GM12891 (cell line): ENCODE measurements around the gene DHFR2.

Experiments used
- DNase-seq: peaks from one replicate; pipeline ENCODE4 v3.0.0; 2011; ENCODE audit warnings: low spot score; ENCODE audit not compliant: insufficient read length
- FAIRE-seq: peaks from 2 replicates; lab custom pipeline; 2011; peaks lifted over from hg19 to GRCh38; lab: Jason Lieb, UNC
- PAX5 ChIP-seq: IDR thresholded peaks from 2 replicates; pipeline ENCODE4 v1.6.1; 2011; ENCODE audit warnings: low read length, moderate library complexity, mild to moderate bottlenecking; ENCODE audit not compliant: insufficient read depth, severe bottlenecking
- POLR2A ChIP-seq: IDR thresholded peaks from 2 replicates; pipeline ENCODE4 v1.6.1; 2011; ENCODE audit warnings: low read depth, low read length, control low read depth
- POLR2AphosphoS5 ChIP-seq: IDR thresholded peaks from 2 replicates; pipeline ENCODE4 v1.6.1; 2011; ENCODE audit warnings: low read depth, low read length, control low read depth
- POU2F2 ChIP-seq: IDR thresholded peaks from 2 replicates; pipeline ENCODE4 v1.6.1; 2011; ENCODE audit warnings: low read depth, mild to moderate bottlenecking, control low read depth, low read length, moderate library complexity
- SPI1 ChIP-seq: IDR thresholded peaks from 2 replicates; pipeline ENCODE4 v1.6.1; 2011; ENCODE audit warnings: low read depth, low read length, control low read depth
- TAF1 ChIP-seq: IDR thresholded peaks from 2 replicates; pipeline ENCODE4 v1.6.1; 2011; ENCODE audit warnings: low read depth, low read length, control low read depth

DHFR2 gene

GRCh38 chr3:94012185-94012584 is 50.5 kb downstream of the DHFR2 start:
- no peak for FAIRE-seq
- no peak for DNase-seq
- TF ChIP-seq POLR2A (no peak), SPI1 (no peak), POU2F2 (no peak), POLR2AphosphoS5 (no peak), TAF1 (no peak)

- TF ChIP-seq POLR2A (no peak), POLR2AphosphoS5 (no peak)
- DNase-seq (no peak), FAIRE-seq (no peak)
These were observed 51.4 kb downstream of the DHFR2 start for GRCh38 chr3:94011233-94011711.

GRCh38 chr3:94009608-94010007 is 53.1 kb downstream of the DHFR2 start:
- FAIRE-seq, result no peak
- DNase-seq, result no peak
- TF ChIP-seq TAF1 (no peak), POU2F2 (no peak), POLR2AphosphoS5 (no peak), PAX5 (no peak), SPI1 (no peak), POLR2A (no peak)

- no peak for DNase-seq
- FAIRE-seq, result no peak
- TF ChIP-seq SPI1, result no peak
- TF ChIP-seq POU2F2, result no peak
- no peak for TF ChIP-seq PAX5
These were observed 54.5 kb downstream of the DHFR2 start for GRCh38 chr3:94008253-94008652.
